SH-SY5Y (cell line): ENCODE measurements around the gene CXorf38.

Source experiments
- GATA2 ChIP-seq: IDR thresholded peaks from 2 replicates; pipeline ENCODE4 v1.6.1; 2011; ENCODE audit warnings: mild to moderate bottlenecking, low read depth, low read length
- GATA3 ChIP-seq: IDR thresholded peaks from 2 replicates; pipeline ENCODE4 v1.6.1; 2011; ENCODE audit warnings: low read depth, mild to moderate bottlenecking, low read length, moderate library complexity

GRCh38 chrX:40684092-40684491 lies 36.7 kb upstream of the CXorf38 start:
- TF ChIP-seq GATA2 (no peak), GATA3 (no peak)
